ENCODE measurements around the gene RAB11FIP5. TPM values are rescaled to one million over a fixed set of nuclear protein-coding genes. Genes with fewer than 3 reads are reported as not detected.

RAB11FIP5 gene
- total RNA-seq, 2 experiments from 2014 or later, result 12.6 to 13.8 TPM

DNA sequence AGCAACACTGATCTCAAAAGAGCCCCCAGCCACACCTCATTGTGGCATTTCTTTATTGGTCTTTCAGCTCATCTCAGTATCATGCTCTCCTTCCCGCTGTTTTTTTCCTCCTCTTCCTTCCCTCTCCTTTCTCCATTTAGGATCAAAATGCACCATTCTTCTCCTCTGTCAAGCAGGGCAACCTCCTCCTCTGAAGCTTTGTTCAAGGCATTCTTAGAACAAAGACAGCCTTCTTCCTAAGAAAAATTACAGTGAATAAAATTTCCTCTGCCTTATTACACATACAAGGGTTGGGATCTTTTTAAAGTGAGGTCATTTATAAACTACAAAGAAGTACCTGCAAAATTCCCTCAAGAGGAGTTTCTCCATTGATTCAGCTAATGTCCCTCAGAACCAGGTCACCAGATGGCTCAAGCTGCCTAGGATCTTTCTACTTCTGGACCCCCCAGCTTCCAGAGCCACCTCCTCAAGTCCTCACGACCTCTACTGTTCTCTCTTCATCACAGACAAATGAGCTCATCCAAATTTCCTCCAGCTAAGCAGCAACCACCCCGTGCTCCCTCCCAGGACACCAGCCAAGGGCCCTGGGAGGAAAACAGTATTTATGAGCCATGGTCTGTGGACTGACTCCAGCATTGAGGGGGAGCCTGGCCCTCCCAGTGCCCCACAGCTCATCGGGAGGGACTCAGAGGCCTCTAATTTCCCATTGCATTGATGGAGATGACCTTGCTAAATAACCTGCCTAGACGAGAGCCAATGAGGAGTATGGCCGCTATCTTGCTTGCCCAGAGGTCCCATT lies 59.2 kb downstream of the RAB11FIP5 start:
- Mint-ChIP-seq H3K27ac (no peak overlapping the region), H3K4me1 (ENCODE audit: low read depth) (no peaks in the 10 kb centered on the region), H3K4me3 (no peak overlapping the region), H3K27me3 (no peaks in the 10 kb centered on the region), H3K36me3 (ENCODE audit: low read depth) (peaks cover 14% of the 10 kb centered on the region), H3K9me3 (no peaks in the 10 kb centered on the region)
- TF ChIP-seq, protein P1, sequence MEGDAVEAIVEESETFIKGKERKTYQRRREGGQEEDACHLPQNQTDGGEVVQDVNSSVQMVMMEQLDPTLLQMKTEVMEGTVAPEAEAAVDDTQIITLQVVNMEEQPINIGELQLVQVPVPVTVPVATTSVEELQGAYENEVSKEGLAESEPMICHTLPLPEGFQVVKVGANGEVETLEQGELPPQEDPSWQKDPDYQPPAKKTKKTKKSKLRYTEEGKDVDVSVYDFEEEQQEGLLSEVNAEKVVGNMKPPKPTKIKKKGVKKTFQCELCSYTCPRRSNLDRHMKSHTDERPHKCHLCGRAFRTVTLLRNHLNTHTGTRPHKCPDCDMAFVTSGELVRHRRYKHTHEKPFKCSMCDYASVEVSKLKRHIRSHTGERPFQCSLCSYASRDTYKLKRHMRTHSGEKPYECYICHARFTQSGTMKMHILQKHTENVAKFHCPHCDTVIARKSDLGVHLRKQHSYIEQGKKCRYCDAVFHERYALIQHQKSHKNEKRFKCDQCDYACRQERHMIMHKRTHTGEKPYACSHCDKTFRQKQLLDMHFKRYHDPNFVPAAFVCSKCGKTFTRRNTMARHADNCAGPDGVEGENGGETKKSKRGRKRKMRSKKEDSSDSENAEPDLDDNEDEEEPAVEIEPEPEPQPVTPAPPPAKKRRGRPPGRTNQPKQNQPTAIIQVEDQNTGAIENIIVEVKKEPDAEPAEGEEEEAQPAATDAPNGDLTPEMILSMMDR (IDR thresholded peaks at IDR 0.05), result no peak
- H3K9me3 ChIP-seq (ENCODE audit: control insufficient read depth in 1 of 2, insufficient read depth in 1 of 2, low read length in 2 of 2), result peaks cover 11 to 14% of the 10 kb centered on the region in 2 experiments
- DNase-seq (no peak), ATAC-seq (ENCODE audit: poor library complexity) (no peak)
- H3K36me3 ChIP-seq (ENCODE audit: insufficient read depth, low read length), result peaks cover 5% of the 10 kb centered on the region
- POLR2A ChIA-PET, result no interaction called here
- H3K27ac ChIP-seq (ENCODE audit: low read depth in 1 of 2, low read length in 2 of 2), result no peak overlapping the region
- CTCF ChIA-PET, result no interaction called here
- no peaks in the 10 kb centered on the region for H3K4me1 ChIP-seq (ENCODE audit: insufficient read depth, low read length)
- H3K27me3 ChIP-seq (ENCODE audit: control insufficient read depth in 1 of 2, insufficient read depth in 2 of 2, low read length in 2 of 2), result no peaks in the 10 kb centered on the region
- intact Hi-C loops (cut with DNase I, micrococcal nuclease), result no loop called here
- H3K4me3 ChIP-seq (ENCODE audit: low read length), result no peak overlapping the region

DNA sequence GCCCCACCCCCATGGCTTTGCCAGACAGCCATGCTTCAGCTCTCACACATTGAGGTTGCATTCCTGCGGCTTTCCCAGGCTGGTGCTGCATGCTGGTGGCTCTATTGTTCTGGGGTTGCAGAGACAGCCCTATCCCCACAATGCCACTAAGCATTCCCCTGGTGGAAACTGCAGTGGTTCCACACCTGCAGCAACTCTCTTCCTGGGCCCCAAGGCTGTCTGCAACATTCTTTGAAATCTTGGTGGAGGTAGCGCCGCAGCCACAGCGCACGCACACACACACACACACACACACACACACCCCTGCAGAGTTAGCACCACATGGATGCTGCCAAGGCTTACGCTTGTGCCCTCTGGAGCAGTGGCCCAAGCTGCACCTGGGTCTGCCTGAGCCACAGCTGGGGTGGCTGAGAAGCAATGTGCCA lies 62.6 kb downstream of the RAB11FIP5 start:
- DNase-seq (no peak), ATAC-seq (ENCODE audit: poor library complexity) (no peak)
- Histone ChIP-seq H3K4me3 (ENCODE audit: low read length) (no peak overlapping the region), H3K4me1 (ENCODE audit: insufficient read depth, low read length) (no peaks in the 10 kb centered on the region), H3K27me3 (ENCODE audit: control insufficient read depth in 1 of 2, insufficient read depth in 2 of 2, low read length in 2 of 2) (no peaks in the 10 kb centered on the region), H3K36me3 (ENCODE audit: insufficient read depth, low read length) (no peaks in the 10 kb centered on the region), H3K27ac (ENCODE audit: low read depth in 1 of 2, low read length in 2 of 2) (no peak overlapping the region), H3K9me3 (ENCODE audit: control insufficient read depth in 1 of 2, insufficient read depth in 1 of 2, low read length in 2 of 2) (no peaks in the 10 kb centered on the region)
- Mint-ChIP-seq H3K4me1 (ENCODE audit: low read depth) (no peaks in the 10 kb centered on the region), H3K4me3 (no peak overlapping the region), H3K36me3 (ENCODE audit: low read depth) (no peaks in the 10 kb centered on the region), H3K9me3 (no peaks in the 10 kb centered on the region), H3K27ac (no peak overlapping the region), H3K27me3 (no peaks in the 10 kb centered on the region)
- intact Hi-C loops (cut with DNase I, micrococcal nuclease), result no loop called here
- POLR2A ChIA-PET, result no interaction called here
- CTCF ChIA-PET, result no interaction called here
- TF ChIP-seq, protein P1 (IDR thresholded peaks at IDR 0.05), result no peak

DNA sequence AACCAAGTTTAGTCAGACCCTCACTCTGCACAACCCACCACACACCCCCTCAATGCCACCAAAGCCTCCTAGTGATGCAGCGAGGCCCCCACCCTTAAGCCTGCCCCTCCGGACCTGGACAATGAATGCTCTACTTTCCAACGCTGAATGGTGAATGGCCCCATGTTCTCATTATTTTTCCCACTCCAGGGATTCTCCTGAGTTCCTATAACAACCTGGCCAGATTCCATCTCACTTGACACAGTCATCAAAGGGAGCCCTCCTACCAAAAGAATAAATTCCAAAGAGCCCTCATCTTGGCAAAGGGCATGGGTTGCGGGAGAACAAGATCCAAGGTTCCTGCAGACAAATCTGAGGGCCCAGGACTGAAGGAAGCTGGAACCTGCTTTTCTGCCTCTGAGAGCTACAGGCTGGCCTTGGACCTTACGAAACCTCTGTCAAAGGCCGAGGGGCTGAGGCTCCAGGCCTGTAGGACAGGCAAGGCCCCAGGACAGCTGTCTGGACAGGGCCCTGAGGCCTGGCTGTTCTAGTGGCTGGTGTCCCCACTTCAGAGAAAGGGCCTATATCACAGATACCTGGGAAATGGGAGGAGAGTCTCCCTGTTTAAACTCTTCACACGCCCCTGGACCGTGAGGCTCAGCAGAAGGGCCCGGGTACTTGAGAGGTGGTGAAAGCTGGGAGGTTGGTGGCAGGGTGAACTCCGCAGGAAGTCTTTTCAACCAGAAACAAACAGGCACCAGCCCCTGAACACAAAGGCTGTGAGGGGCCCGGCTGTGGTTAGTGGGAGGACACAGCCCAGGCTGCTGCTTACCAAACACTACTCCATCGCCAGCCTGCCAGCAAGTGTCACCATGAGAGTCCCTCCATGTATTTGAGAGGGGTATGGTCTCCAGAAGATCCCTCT lies 68.6 kb downstream of the RAB11FIP5 start:
- ATAC-seq (ENCODE audit: poor library complexity), result no peak
- H3K4me3 Mint-ChIP-seq, result no peak overlapping the region

More for the DNA sequence above, 68.6 kb downstream of the RAB11FIP5 start:
- TF ChIP-seq, protein P1 (IDR thresholded peaks at IDR 0.05), result no peak
- no peak for DNase-seq
- Histone ChIP-seq H3K4me1 (ENCODE audit: insufficient read depth, low read length) (no peaks in the 10 kb centered on the region), H3K27ac (ENCODE audit: low read depth in 1 of 2, low read length in 2 of 2) (no peak overlapping the region), H3K9me3 (ENCODE audit: control insufficient read depth in 1 of 2, insufficient read depth in 1 of 2, low read length in 2 of 2) (no peaks in the 10 kb centered on the region), H3K36me3 (ENCODE audit: insufficient read depth, low read length) (no peaks in the 10 kb centered on the region), H3K27me3 (ENCODE audit: control insufficient read depth in 1 of 2, insufficient read depth in 2 of 2, low read length in 2 of 2) (no peaks in the 10 kb centered on the region), H3K4me3 (ENCODE audit: low read length) (no peak overlapping the region)
- CTCF ChIA-PET, result no interaction called here
- Mint-ChIP-seq H3K27ac (no peak overlapping the region), H3K4me1 (ENCODE audit: low read depth) (no peaks in the 10 kb centered on the region), H3K9me3 (no peaks in the 10 kb centered on the region), H3K36me3 (ENCODE audit: low read depth) (no peaks in the 10 kb centered on the region), H3K27me3 (no peaks in the 10 kb centered on the region)
- intact Hi-C loops (cut with DNase I, micrococcal nuclease), result no loop called here
- POLR2A ChIA-PET, result no interaction called here

All from CD4-positive, alpha-beta T cell (primary cell).